Ovary (tissue), 3 donors: ENCODE data around the gene JMJD7.

Experiments used
- EP300 ChIP-seq: sonication (generic); formaldehyde crosslinking; IDR thresholded peaks from one replicate; pipeline ENCODE4 v1.6.1; 2017; ENCODE audit warnings: antibody characterized with exemption
- POLR2A ChIP-seq: fragments of 450-650 bp; IDR thresholded peaks from one replicate; pipeline ENCODE4 v1.6.1; 2017; ENCODE audit warnings: antibody characterized with exemption, mild to moderate bottlenecking, moderate library complexity
- TF ChIP-seq, protein P1 (sequence below), 3 donors: fragments of 450-650 bp in 2 of 3; fragments of 200-600 bp in 1 of 3; IDR thresholded peaks; one replicate each; pipeline versions ENCODE4 v1.5.1 to v1.8.0; 2016 to 2022; ENCODE audit warnings: antibody characterized with exemption in 3 of 3, mild to moderate bottlenecking in 1 of 3
- donor health status: DM: no; HTN: no; CAD: no.

GRCh38 chr15:41828807-41829141, 882 bp downstream of the JMJD7 start:
- TF ChIP-seq, protein P1, sequence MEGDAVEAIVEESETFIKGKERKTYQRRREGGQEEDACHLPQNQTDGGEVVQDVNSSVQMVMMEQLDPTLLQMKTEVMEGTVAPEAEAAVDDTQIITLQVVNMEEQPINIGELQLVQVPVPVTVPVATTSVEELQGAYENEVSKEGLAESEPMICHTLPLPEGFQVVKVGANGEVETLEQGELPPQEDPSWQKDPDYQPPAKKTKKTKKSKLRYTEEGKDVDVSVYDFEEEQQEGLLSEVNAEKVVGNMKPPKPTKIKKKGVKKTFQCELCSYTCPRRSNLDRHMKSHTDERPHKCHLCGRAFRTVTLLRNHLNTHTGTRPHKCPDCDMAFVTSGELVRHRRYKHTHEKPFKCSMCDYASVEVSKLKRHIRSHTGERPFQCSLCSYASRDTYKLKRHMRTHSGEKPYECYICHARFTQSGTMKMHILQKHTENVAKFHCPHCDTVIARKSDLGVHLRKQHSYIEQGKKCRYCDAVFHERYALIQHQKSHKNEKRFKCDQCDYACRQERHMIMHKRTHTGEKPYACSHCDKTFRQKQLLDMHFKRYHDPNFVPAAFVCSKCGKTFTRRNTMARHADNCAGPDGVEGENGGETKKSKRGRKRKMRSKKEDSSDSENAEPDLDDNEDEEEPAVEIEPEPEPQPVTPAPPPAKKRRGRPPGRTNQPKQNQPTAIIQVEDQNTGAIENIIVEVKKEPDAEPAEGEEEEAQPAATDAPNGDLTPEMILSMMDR (IDR thresholded peaks at IDR 0.05) = no peak
- no peak for TF ChIP-seq POLR2A
- TF ChIP-seq EP300 = no peak
